H1 (cell line): ENCODE measurements around the gene ZNF786. TPM values are rescaled to one million over a fixed set of nuclear protein-coding genes. Genes with fewer than 3 reads are reported as not detected.

Experiments used
- CTCF ChIA-PET: fragments of 300-600 bp; sonication (Branson Sonifier 250); formaldehyde crosslinking; loops from one replicate; lab custom pipeline; 2021; ENCODE audit not compliant: partially characterized antibody; lab: Charles Lee
- POLR2A ChIA-PET: fragments of 300-600 bp; sonication (Branson Sonifier 250); formaldehyde crosslinking; loops from one replicate; lab custom pipeline; 2021; ENCODE audit warnings: inconsistent platforms; ENCODE audit not compliant: partially characterized antibody; lab: Charles Lee
- DNase-seq, 2 experiments: peaks; one replicate each; pipeline versions ENCODE4 v3.0.0 to v3.0.0-alpha.2; 2010 to 2022; ENCODE audit warnings: low spot score in 2 of 2, low read depth in 1 of 2, mixed read lengths in 1 of 2
- FAIRE-seq: peaks from 2 replicates; lab custom pipeline; 2011; peaks lifted over from hg19 to GRCh38; lab: Jason Lieb, UNC
- H2AFZ ChIP-seq: 2 replicates; pipeline ENCODE4 v1.8.1; 2012; ENCODE audit warnings: low read length, inconsistent platforms
- H2AK5ac ChIP-seq: 2 replicates; pipeline ENCODE4 v1.6.1; 2013; ENCODE audit warnings: low read depth, low read length
- H2BK120ac ChIP-seq: replicated peaks from 2 replicates; pipeline ENCODE3; 2013; ENCODE audit warnings: low read depth, low read length, inconsistent platforms
- H2BK12ac ChIP-seq: 2 replicates; pipeline ENCODE4 v1.6.1; 2013; ENCODE audit warnings: low read depth, low read length
- H2BK15ac ChIP-seq: 2 replicates; pipeline ENCODE4 v1.6.1; 2013; ENCODE audit warnings: low read length
- H2BK20ac ChIP-seq: 2 replicates; pipeline ENCODE4 v1.6.1; 2013; ENCODE audit warnings: low read length
- H2BK5ac ChIP-seq: 2 replicates; pipeline ENCODE4 v1.6.1; 2013; ENCODE audit warnings: low read depth, low read length
- H3K14ac ChIP-seq: 2 replicates; pipeline ENCODE4 v1.6.1; 2013; ENCODE audit warnings: inconsistent platforms; ENCODE audit not compliant: insufficient read length
- H3K18ac ChIP-seq: 2 replicates; pipeline ENCODE4 v1.6.1; 2013; ENCODE audit warnings: low read length; ENCODE audit errors: extremely low read depth
- H3K23ac ChIP-seq: 2 replicates; pipeline ENCODE4 v1.6.1; 2013; ENCODE audit warnings: inconsistent platforms; ENCODE audit not compliant: insufficient read length
- H3K23me2 ChIP-seq: 2 replicates; pipeline ENCODE4 v1.6.1; 2013; ENCODE audit warnings: low read depth, low read length
- H3K27ac ChIP-seq: 2 replicates; pipeline ENCODE4 v1.6.1; 2011; ENCODE audit warnings: low read depth, low read length, inconsistent platforms
- H3K27me3 ChIP-seq, 4 experiments: replicated peaks in 1 of 4; 1 replicate in 1 of 4; 2 replicates in 3 of 4; pipeline versions ENCODE4 v1.6.1 to v1.8.1; 2011 to 2013; ENCODE audit warnings: low read length in 3 of 4, mild to moderate bottlenecking in 3 of 4, inconsistent platforms in 2 of 4, mixed read lengths in 2 of 4, moderate library complexity in 1 of 4; ENCODE audit not compliant: control insufficient read depth in 3 of 4, insufficient read depth in 3 of 4; ENCODE audit errors: extremely low read depth in 1 of 4
- H3K36me3 ChIP-seq, 4 experiments: 2 replicates each; pipeline versions ENCODE4 v1.6.1 to v1.8.1; 2011 to 2013; ENCODE audit warnings: mild to moderate bottlenecking in 4 of 4, low read length in 3 of 4, moderate library complexity in 2 of 4, control low read depth in 1 of 4, inconsistent platforms in 1 of 4; ENCODE audit not compliant: insufficient read depth in 4 of 4, control insufficient read depth in 2 of 4
- H3K4ac ChIP-seq: replicated peaks from 2 replicates; pipeline ENCODE3; 2013; ENCODE audit warnings: low read length, low read depth, mixed read lengths, inconsistent platforms; ENCODE audit not compliant: insufficient read length
- H3K4me1 ChIP-seq, 4 experiments: replicated peaks in 1 of 4; 1 replicate in 1 of 4; 2 replicates in 3 of 4; pipeline versions ENCODE4 v1.6.1 to v1.8.1; 2011 to 2013; ENCODE audit warnings: low read length in 3 of 4, inconsistent platforms in 2 of 4, mixed read lengths in 1 of 4; ENCODE audit not compliant: insufficient read depth in 4 of 4, control insufficient read depth in 3 of 4
- H3K4me2 ChIP-seq, 2 experiments: 2 replicates each; pipeline versions ENCODE4 v1.6.1 to v1.8.1; 2011 to 2013; ENCODE audit warnings: low read depth in 2 of 2, low read length in 2 of 2, control low read depth in 1 of 2, inconsistent platforms in 1 of 2, mild to moderate bottlenecking in 1 of 2; ENCODE audit not compliant: insufficient read depth in 1 of 2
- H3K4me3 ChIP-seq, 4 experiments: fragments of 200-600, 300-600 bp in 1 of 4; sonication (generic), shearing (Covaris generic), sonication (Bioruptor Twin) in 1 of 4; 2 replicates each; pipeline versions ENCODE4 v1.5.1 to v1.8.1; 2011 to 2016; ENCODE audit warnings: low read length in 4 of 4, low read depth in 3 of 4, control low read depth in 2 of 4, inconsistent platforms in 2 of 4, mild to moderate bottlenecking in 2 of 4, mixed read lengths in 1 of 4, moderate library complexity in 1 of 4; ENCODE audit not compliant: insufficient read depth in 2 of 4; ENCODE audit errors: extremely low read depth in 1 of 4
- H3K56ac ChIP-seq: replicated peaks from 2 replicates; pipeline ENCODE3; 2013; ENCODE audit warnings: low read depth, mild to moderate bottlenecking, mixed read lengths, low read length, inconsistent platforms; ENCODE audit not compliant: insufficient read length
- H3K79me1 ChIP-seq: 2 replicates; pipeline ENCODE4 v1.6.1; 2013; ENCODE audit warnings: low read depth, low read length, control low read depth
- H3K79me2 ChIP-seq, 2 experiments: 2 replicates each; pipeline versions ENCODE4 v1.6.1 to v1.8.1; 2012 to 2013; ENCODE audit warnings: low read length in 2 of 2, mild to moderate bottlenecking in 2 of 2, inconsistent platforms in 1 of 2; ENCODE audit not compliant: insufficient read depth in 2 of 2, control insufficient read depth in 1 of 2
- H3K9ac ChIP-seq, 4 experiments: replicated peaks in 1 of 4; 1 replicate in 1 of 4; 2 replicates in 3 of 4; pipeline versions ENCODE4 v1.6.1 to v1.8.1; 2011 to 2013; ENCODE audit warnings: low read depth in 3 of 4, low read length in 3 of 4, control low read depth in 2 of 4, mild to moderate bottlenecking in 2 of 4, moderate library complexity in 2 of 4, inconsistent platforms in 1 of 4; ENCODE audit errors: extremely low read depth in 1 of 4
- H3K9me3 ChIP-seq, 2 experiments: 2 replicates each; pipeline versions ENCODE4 v1.6.1 to v1.8.1; 2012 to 2013; ENCODE audit warnings: mild to moderate bottlenecking in 2 of 2, moderate library complexity in 2 of 2, control low read depth in 1 of 2, inconsistent platforms in 1 of 2, low read depth in 1 of 2, low read length in 1 of 2, mixed read lengths in 1 of 2; ENCODE audit not compliant: insufficient read depth in 2 of 2
- H4K20me1 ChIP-seq, 2 experiments: replicated peaks in 1 of 2; 2 replicates each; pipeline versions ENCODE3 to v1.8.1; 2011 to 2013; ENCODE audit warnings: inconsistent platforms in 2 of 2, low read length in 2 of 2, mild to moderate bottlenecking in 1 of 2; ENCODE audit not compliant: insufficient read depth in 2 of 2, control insufficient read depth in 1 of 2
- H4K5ac ChIP-seq: 2 replicates; pipeline ENCODE4 v1.6.1; 2013; ENCODE audit warnings: low read length, low read depth, mixed read lengths, inconsistent platforms; ENCODE audit not compliant: insufficient read length
- H4K8ac ChIP-seq: 2 replicates; pipeline ENCODE4 v1.8.0; 2013; ENCODE audit warnings: mild to moderate bottlenecking, moderate library complexity, low read length, inconsistent platforms; ENCODE audit not compliant: insufficient read depth; ENCODE audit errors: extremely low read depth
- H4K91ac ChIP-seq: replicated peaks from 2 replicates; pipeline ENCODE3; 2013; ENCODE audit warnings: low read length, mixed read lengths, inconsistent platforms; ENCODE audit not compliant: insufficient read length
- JUND ChIP-seq: IDR thresholded peaks from 2 replicates; pipeline ENCODE4 v1.6.1; 2011; ENCODE audit warnings: mild to moderate bottlenecking, improper control_type of control experiment, low read length
- SIRT6 ChIP-seq: IDR thresholded peaks from one replicate; pipeline ENCODE4 v1.7.1; 2012; ENCODE audit warnings: low read length, inconsistent platforms
- TCF12 ChIP-seq: IDR thresholded peaks from 2 replicates; pipeline ENCODE4 v1.6.1; 2011; ENCODE audit warnings: low read depth, mild to moderate bottlenecking, low read length
- WGBS, 2 experiments: shearing (Covaris generic) in 1 of 2; methylation state at CpG; one replicate each; pipeline versions ENCODE4 v1.1.6 to v1.1.7; 2013 to 2015; ENCODE audit warnings: low lambda C conversion rate in 2 of 2, mixed read lengths in 2 of 2, inconsistent platforms in 1 of 2, low coverage in 1 of 2, missing lambda C conversion rate in 1 of 2; ENCODE audit not compliant: insufficient replicate concordance in 2 of 2, insufficient coverage in 1 of 2, insufficient read length in 1 of 2; ENCODE audit errors: extremely low coverage in 1 of 2, missing lambda C conversion rate in 1 of 2; 5-methylcytosine and 5-hydroxymethylcytosine counted together
- polyA plus RNA-seq, 7 experiments: library from polyadenylated mRNA; depleted of rRNA in 3 of 7; stranded (reverse) in 5 of 7; unstranded in 2 of 7; fragments of >200 nt in 5 of 7; fragments of 200-250 nt in 2 of 7; gene quantifications; 1 replicate in 5 of 7; 2 replicates in 1 of 7; 4 replicates in 1 of 7; pipeline versions ENCODE4 v1.2.1 to v1.2.3, GENCODE V29; 2011 to 2013; ENCODE audit warnings: missing spikeins in 2 of 7, mixed read lengths in 2 of 7
- total RNA-seq: library from RNA; stranded (reverse); fragmentation: NEBNext Ultra II Directional; extraction: Animal tissue kit (Norgen Biotek cat#: 25700); gene quantifications from 2 replicates; pipeline ENCODE4 v1.2.1, GENCODE V29; 2021

Gene ZNF786
- total and polyA plus RNA-seq, 2 of the 8 experiments (the other 6 are each of a cell fraction or from before 2014, with no cell fraction given) = 7.7 to 16.3 TPM

DNA sequence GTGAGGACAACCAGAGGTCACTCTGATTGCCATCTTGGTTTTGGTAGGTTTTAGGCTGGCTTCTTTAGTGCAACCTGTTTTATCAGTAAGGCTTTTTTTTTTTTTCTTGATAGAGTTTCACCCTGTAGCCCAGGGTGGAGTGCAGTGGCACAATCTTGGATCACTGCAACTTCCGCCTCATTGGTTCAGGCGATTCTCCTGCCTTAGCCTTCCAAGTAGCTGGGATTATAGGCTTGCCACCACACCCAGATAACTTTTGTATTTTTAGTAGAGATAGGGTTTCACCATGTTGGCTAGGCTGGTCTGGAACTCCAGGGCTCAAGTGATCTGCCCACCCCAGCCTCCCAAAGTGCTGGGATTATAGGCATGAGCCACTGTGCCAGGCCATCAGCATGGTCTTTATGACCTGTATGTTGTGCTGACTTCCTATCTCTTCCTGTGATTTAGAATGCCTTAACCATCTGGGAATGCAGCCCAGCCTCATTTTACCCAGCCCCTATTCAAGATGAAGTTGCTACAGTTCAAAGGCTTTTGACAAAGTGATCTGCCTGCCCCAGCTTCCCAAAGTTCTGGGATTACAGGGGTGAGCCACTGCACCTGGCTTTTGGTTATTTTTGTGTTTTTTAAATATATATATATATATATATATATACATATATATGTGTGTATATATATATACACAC lies 42.7 kb upstream of the ZNF786 start:
- DNase-seq = no peak
- peaks cover 0 to 6% (median 0%) of the 10 kb centered on the region in 4 experiments; a peak in 2 of 7 replicates for H3K4me1 ChIP-seq
- no peaks in the 10 kb centered on the region for H3K79me2 ChIP-seq
- H2AK5ac ChIP-seq = no peak overlapping the region
- H3K4me3 ChIP-seq = no peak overlapping the region
- H3K23ac ChIP-seq = no peak overlapping the region
- no peak overlapping the region for H2BK15ac ChIP-seq
- WGBS, 2 experiments = 91% methylated on average over 2 of the region's 2 CpGs; no CpG with 5 or more reads in 1 of the 2 experiments
- no peaks in the 10 kb centered on the region for H4K20me1 ChIP-seq
- no peaks in the 10 kb centered on the region for H3K23me2 ChIP-seq
- H3K27ac ChIP-seq = no peak overlapping the region
- H3K36me3 ChIP-seq = peaks cover 0 to 27% (median 10%) of the 10 kb centered on the region in 4 experiments; a peak in 7 of 8 replicates
- no peak for FAIRE-seq
- H3K14ac ChIP-seq = no peak overlapping the region
- no peak for TF ChIP-seq TCF12
- TF ChIP-seq SIRT6 = no peak
- no peak for TF ChIP-seq JUND
- TF ChIP-seq, all 59 proteins: peak for 0
- ChIA-PET POLR2A (interaction anchor here (1.0 to 1.7 kb wide), 4 partner anchors 10 to 26 kb away, joined by 3 to 7 read pairs (median 4); partner anchors contain the start of gene ZNF398), CTCF (interaction anchor here (0.6 to 3.1 kb wide), 6 partner anchors 13 to 115 kb away, joined by 3 to 15 read pairs (median 3); partner anchors contain the start of gene ZNF398)
- Histone ChIP-seq H3K9ac (no peak overlapping the region), H3K79me1 (no peaks in the 10 kb centered on the region), H3K56ac (no peak overlapping the region), H2BK120ac (no peak overlapping the region), H2AFZ (no peak overlapping the region), H4K5ac (no peak overlapping the region), H3K4me2 (no peak overlapping the region), H2BK5ac (no peak overlapping the region), H2BK12ac (no peak overlapping the region), H3K27me3 (no peaks in the 10 kb centered on the region), H4K91ac (no peak overlapping the region), H4K8ac (no peak overlapping the region), H3K9me3 (peaks cover 6 to 8% of the 10 kb centered on the region in 2 experiments; a peak in 3 of 4 replicates), H3K18ac (no peak overlapping the region), H3K4ac (no peak overlapping the region), H2BK20ac (no peak overlapping the region)
